ENCODE data around the gene BORA.
"Not testable (repeated sequence)": the region's sequence is repeated elsewhere in the genome, so short reads cannot be mapped to it uniquely, and the experiment has no call there.

Gene BORA

GRCh38 chr13:72774019-72774418 is 46.3 kb downstream of the BORA start:
- FAIRE-seq: no peak

- peak; percentile 100 for FAIRE-seq
Observed at GRCh38 chr13:72781451-72782439, 54.0 kb downstream of the BORA start, which contains the start of the genes DIS3 and PIBF1. Gene DIS3 (minus strand): TSS chr13:72781900. CDS start chr13:72781832, 68 bp downstream. Gene PIBF1 (plus strand): TSS chr13:72782133. CDS start chr13:72783470, 1,337 bp downstream.

- no peak for FAIRE-seq
Observed at GRCh38 chr13:72782717-72783116, 55.0 kb downstream of the BORA start.

- not testable (repeated sequence) for FAIRE-seq
Observed at GRCh38 chr13:72784679-72785078, 57.0 kb downstream of the BORA start.

- no peak for FAIRE-seq
Observed at GRCh38 chr13:72788831-72789230, 61.1 kb downstream of the BORA start.

- no peak for FAIRE-seq
Observed at GRCh38 chr13:72792640-72793039, 64.9 kb downstream of the BORA start.

- no peak for FAIRE-seq
Observed at GRCh38 chr13:72798817-72799216, 71.1 kb downstream of the BORA start.

GRCh38 chr13:72804301-72804700 is 76.6 kb downstream of the BORA start:
- no peak for FAIRE-seq
